ENCODE measurements around the gene NRAP.

NRAP gene

GRCh38 chr10:113644185-113645120 lies 19.4 kb downstream of the NRAP start:
- Histone ChIP-seq H3K79me2 (ENCODE audit: insufficient read depth, low read length) (no peaks in the 10 kb centered on the region), H3K4me3 (ENCODE audit: low read depth, low read length, poor library complexity, severe bottlenecking) (no peak overlapping the region), H4K20me1 (ENCODE audit: insufficient read depth, low read length) (no peaks in the 10 kb centered on the region), H3K4me2 (ENCODE audit: low read length) (no peak overlapping the region), H3K4me1 (ENCODE audit: insufficient read depth, low read length, severe bottlenecking) (no peaks in the 10 kb centered on the region), H2AFZ (ENCODE audit: low read length) (no peak overlapping the region), H3K27ac (ENCODE audit: low read depth, low read length, poor library complexity, severe bottlenecking) (no peak overlapping the region), H3K36me3 (ENCODE audit: insufficient read depth, low read length) (no peaks in the 10 kb centered on the region), H3F3A (ENCODE audit: insufficient read depth, low read length) (no peaks in the 10 kb centered on the region), H3K9ac (ENCODE audit: low read length) (no peak overlapping the region), H3K9me2 (ENCODE audit: low read depth, low read length) (no peaks in the 10 kb centered on the region), H3K27me3 (ENCODE audit: insufficient read depth, low read length) (peaks cover 3% of the 10 kb centered on the region; the same call in 1 of the 2 replicates), H3K9me3 (ENCODE audit: low read length) (no peaks in the 10 kb centered on the region)
- TF ChIP-seq CTCF (IDR thresholded peaks at IDR 0.05; ENCODE audit: low read length) (no peak), EZH2 (IDR thresholded peaks at IDR 0.05; ENCODE audit: borderline replicate concordance, low read length) (no peak)

GRCh38 chr10:113643183-113643582 lies 20.7 kb downstream of the NRAP start:
- Histone ChIP-seq H3K4me2 (ENCODE audit: low read length) (no peak overlapping the region), H3K79me2 (ENCODE audit: insufficient read depth, low read length) (no peaks in the 10 kb centered on the region), H3K27me3 (ENCODE audit: insufficient read depth, low read length) (peaks cover 3% of the 10 kb centered on the region; the same call in 1 of the 2 replicates), H2AFZ (ENCODE audit: low read length) (no peak overlapping the region), H3K9me3 (ENCODE audit: low read length) (no peaks in the 10 kb centered on the region), H3K27ac (ENCODE audit: low read depth, low read length, poor library complexity, severe bottlenecking) (no peak overlapping the region), H3F3A (ENCODE audit: insufficient read depth, low read length) (no peaks in the 10 kb centered on the region), H3K36me3 (ENCODE audit: insufficient read depth, low read length) (no peaks in the 10 kb centered on the region), H4K20me1 (ENCODE audit: insufficient read depth, low read length) (no peaks in the 10 kb centered on the region), H3K4me3 (ENCODE audit: low read depth, low read length, poor library complexity, severe bottlenecking) (no peak overlapping the region), H3K4me1 (ENCODE audit: insufficient read depth, low read length, severe bottlenecking) (no peaks in the 10 kb centered on the region), H3K9ac (ENCODE audit: low read length) (no peak overlapping the region), H3K9me2 (ENCODE audit: low read depth, low read length) (no peaks in the 10 kb centered on the region)
- TF ChIP-seq CTCF (IDR thresholded peaks at IDR 0.05; ENCODE audit: low read length): no peak
- no peak for TF ChIP-seq EZH2 (IDR thresholded peaks at IDR 0.05; ENCODE audit: borderline replicate concordance, low read length)

GRCh38 chr10:113641702-113642101 lies 22.1 kb downstream of the NRAP start:
- H3K4me1 ChIP-seq (ENCODE audit: insufficient read depth, low read length, severe bottlenecking): no peaks in the 10 kb centered on the region
- H2AFZ ChIP-seq (ENCODE audit: low read length): no peak overlapping the region
- no peak overlapping the region for H3K27ac ChIP-seq (ENCODE audit: low read depth, low read length, poor library complexity, severe bottlenecking)
- H3K4me2 ChIP-seq (ENCODE audit: low read length): no peak overlapping the region
- no peaks in the 10 kb centered on the region for H3K9me3 ChIP-seq (ENCODE audit: low read length)
- H4K20me1 ChIP-seq (ENCODE audit: insufficient read depth, low read length): no peaks in the 10 kb centered on the region
- H3F3A ChIP-seq (ENCODE audit: insufficient read depth, low read length): no peaks in the 10 kb centered on the region
- no peaks in the 10 kb centered on the region for H3K79me2 ChIP-seq (ENCODE audit: insufficient read depth, low read length)
- H3K4me3 ChIP-seq (ENCODE audit: low read depth, low read length, poor library complexity, severe bottlenecking): no peak overlapping the region
- no peaks in the 10 kb centered on the region for H3K9me2 ChIP-seq (ENCODE audit: low read depth, low read length)
- 0 out of 2 replicates have a peak, but pooled peaks cover 3% of the 10 kb centered on the region for H3K27me3 ChIP-seq (ENCODE audit: insufficient read depth, low read length)
- H3K9ac ChIP-seq (ENCODE audit: low read length): no peak overlapping the region
- TF ChIP-seq CTCF (IDR thresholded peaks at IDR 0.05; ENCODE audit: low read length): no peak
- no peak for TF ChIP-seq EZH2 (IDR thresholded peaks at IDR 0.05; ENCODE audit: borderline replicate concordance, low read length)
- H3K36me3 ChIP-seq (ENCODE audit: insufficient read depth, low read length): no peaks in the 10 kb centered on the region
